ENCODE data around the gene RIT1.
"Not testable (repeated sequence)": the region's sequence is repeated elsewhere in the genome, so short reads cannot be mapped to it uniquely, and the experiment has no call there.

The RIT1 gene

GRCh38 chr1:155932487-155932886, 21.3 kb upstream of the RIT1 start:
- no peak for DNase-seq

- DNase-seq, result no peak
Measured at GRCh38 chr1:155932081-155932480, 20.9 kb upstream of the RIT1 start.

- DNase-seq, result no peak
Measured at GRCh38 chr1:155931332-155932038, 20.3 kb upstream of the RIT1 start.

- not testable (repeated sequence) for DNase-seq
Measured at GRCh38 chr1:155930725-155931124, 19.6 kb upstream of the RIT1 start.

GRCh38 chr1:155929057-155929456, 17.9 kb upstream of the RIT1 start:
- DNase-seq, result no peak

- no peak for DNase-seq
Measured at GRCh38 chr1:155925506-155925905, 14.4 kb upstream of the RIT1 start.

- DNase-seq, result no peak
Measured at GRCh38 chr1:155920717-155921116, 9.6 kb upstream of the RIT1 start.

- DNase-seq, result no peak
Measured at GRCh38 chr1:155919801-155920200, 8.7 kb upstream of the RIT1 start.

GRCh38 chr1:155918660-155919059, 7.5 kb upstream of the RIT1 start:
- DNase-seq, result no peak

GRCh38 chr1:155913969-155914757, 3.0 kb upstream of the RIT1 start:
- no peak for DNase-seq

- no peak for DNase-seq
Measured at GRCh38 chr1:155912056-155912536, 947 bp upstream of the RIT1 start.

- no peak for DNase-seq
Measured at GRCh38 chr1:155910621-155911121, 478 bp downstream of the RIT1 start.

GRCh38 chr1:155909894-155910293, 1.3 kb downstream of the RIT1 start:
- no peak for DNase-seq

- no peak for DNase-seq
Measured at GRCh38 chr1:155904261-155904660, 6.9 kb downstream of the RIT1 start.

GRCh38 chr1:155900161-155900560, 11.0 kb downstream of the RIT1 start:
- no peak for DNase-seq

GRCh38 chr1:155899683-155900082, 11.5 kb downstream of the RIT1 start:
- DNase-seq, result no peak

GRCh38 chr1:155898888-155899287, 12.3 kb downstream of the RIT1 start:
- DNase-seq, result no peak

GRCh38 chr1:155897746-155898145, 13.4 kb downstream of the RIT1 start:
- DNase-seq, result no peak

GRCh38 chr1:155896476-155896875, 14.7 kb downstream of the RIT1 start:
- not testable (repeated sequence) for DNase-seq

- not testable (repeated sequence) for DNase-seq
Measured at GRCh38 chr1:155895617-155896016, 15.5 kb downstream of the RIT1 start.

GRCh38 chr1:155893389-155894142, 17.6 kb downstream of the RIT1 start:
- DNase-seq, result no peak

GRCh38 chr1:155892796-155893195, 18.4 kb downstream of the RIT1 start:
- no peak for DNase-seq

- no peak for DNase-seq
Measured at GRCh38 chr1:155890251-155890650, 20.9 kb downstream of the RIT1 start.
